GM18526 (cell line): ENCODE measurements around the gene APBA2.

Experiments
- POLR2A ChIP-seq: IDR thresholded peaks from 3 replicates; pipeline ENCODE4 v1.6.1; 2011; ENCODE audit not compliant: insufficient read length; ENCODE audit errors: extremely low read depth

The APBA2 gene

GRCh38 chr15:28911310-28911931, 25.6 kb downstream of the APBA2 start:
- no peak for TF ChIP-seq POLR2A

GRCh38 chr15:28912422-28912821, 26.6 kb downstream of the APBA2 start:
- no peak for TF ChIP-seq POLR2A

DNA sequence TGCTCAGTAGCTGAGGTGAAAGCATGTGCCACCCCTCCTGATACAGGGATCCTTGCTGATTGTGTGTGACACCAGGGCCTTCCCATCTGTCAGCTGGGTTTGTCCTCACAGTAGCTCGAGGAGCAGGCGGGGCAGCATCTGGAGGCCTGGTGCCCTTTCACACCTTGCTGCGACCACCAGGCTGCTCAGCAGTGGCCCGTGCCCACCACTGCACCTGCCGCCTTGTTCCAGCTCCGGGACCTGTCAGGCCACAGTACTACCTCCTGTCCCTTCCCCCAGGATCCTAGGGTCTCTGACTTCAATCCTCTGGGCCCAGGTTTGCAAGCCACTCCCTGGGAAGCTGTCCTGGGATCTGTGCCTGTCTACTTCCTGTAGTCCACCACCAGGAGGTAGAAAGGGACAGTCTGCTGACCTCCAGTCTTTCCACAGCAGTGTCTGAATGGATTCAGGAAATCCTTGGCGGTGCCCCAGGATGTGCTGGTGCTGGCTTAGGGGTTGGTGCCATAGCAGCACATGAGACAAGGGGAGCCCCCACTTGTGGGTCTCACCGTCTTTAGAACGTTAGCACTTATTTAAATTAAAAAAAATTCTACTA, 27.5 kb downstream of the APBA2 start:
- TF ChIP-seq POLR2A = no peak

DNA sequence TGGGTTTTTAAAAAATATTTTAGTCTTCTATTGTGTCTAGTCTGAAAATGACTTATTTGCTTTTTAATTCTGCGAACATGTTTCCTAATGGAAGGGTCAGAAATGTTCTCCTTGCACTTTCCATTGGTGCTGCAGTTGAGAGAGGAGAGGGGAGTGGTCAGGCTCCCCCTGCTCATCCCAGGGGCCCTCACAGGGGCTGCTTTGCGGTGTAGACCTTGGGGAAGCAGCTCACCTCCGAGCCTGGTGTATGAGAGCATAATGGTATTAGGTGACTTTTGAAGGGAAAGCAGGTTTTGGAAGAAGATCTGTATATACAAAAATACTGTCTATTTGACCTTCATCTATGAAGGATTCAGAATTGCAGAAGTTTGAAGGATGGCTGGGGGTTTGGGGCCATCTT, 28.3 kb downstream of the APBA2 start:
- TF ChIP-seq POLR2A = no peak

DNA sequence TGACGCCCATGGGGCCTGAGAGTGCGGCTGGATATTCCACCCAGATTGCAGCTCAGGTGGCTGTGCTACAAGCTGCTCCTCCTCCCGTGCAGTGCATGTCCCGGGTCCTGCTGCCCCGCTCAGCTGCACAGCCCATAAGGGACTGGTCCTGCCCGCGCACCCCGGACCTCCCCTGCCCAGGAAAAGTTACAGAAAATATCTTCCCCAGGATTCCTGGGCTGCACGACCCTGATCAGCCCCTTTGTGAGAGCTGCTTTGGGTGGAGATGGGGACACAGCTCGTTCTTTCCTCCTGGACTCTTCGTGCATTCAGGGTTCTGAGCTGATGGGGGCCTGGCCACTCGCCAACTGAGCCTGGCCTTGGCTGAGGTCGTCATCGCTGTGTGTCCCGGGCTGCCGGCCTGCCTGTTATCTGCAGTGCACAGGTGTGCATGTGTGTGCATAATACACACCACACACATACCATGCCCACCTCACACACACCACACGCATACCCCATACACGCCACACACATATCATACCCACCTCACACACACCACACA, 28.8 kb downstream of the APBA2 start:
- TF ChIP-seq POLR2A = no peak

- no peak for TF ChIP-seq POLR2A
Observed at GRCh38 chr15:28915041-28915810, 29.5 kb downstream of the APBA2 start.

DNA sequence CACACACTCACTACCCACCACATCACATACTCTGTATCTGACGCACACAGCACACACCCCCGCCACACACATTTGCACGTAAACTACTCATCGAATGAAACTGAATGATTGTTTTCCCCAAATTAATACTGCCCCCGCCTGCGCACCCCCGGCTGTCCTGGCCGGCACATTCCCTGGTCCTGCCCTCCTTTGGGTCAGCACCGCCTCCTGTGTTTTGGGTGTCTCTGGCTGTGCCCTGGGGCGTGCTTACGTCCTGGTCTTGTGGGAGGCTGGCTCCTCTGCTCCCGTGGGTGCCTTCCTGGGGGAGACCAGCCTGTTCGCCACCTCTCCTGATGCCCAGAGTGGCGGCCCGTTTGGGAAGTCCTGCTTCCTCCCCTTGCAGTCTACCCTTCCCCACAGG, 30.2 kb downstream of the APBA2 start:
- TF ChIP-seq POLR2A = no peak

GRCh38 chr15:28917791-28918140, 32.0 kb downstream of the APBA2 start:
- no peak for TF ChIP-seq POLR2A

DNA sequence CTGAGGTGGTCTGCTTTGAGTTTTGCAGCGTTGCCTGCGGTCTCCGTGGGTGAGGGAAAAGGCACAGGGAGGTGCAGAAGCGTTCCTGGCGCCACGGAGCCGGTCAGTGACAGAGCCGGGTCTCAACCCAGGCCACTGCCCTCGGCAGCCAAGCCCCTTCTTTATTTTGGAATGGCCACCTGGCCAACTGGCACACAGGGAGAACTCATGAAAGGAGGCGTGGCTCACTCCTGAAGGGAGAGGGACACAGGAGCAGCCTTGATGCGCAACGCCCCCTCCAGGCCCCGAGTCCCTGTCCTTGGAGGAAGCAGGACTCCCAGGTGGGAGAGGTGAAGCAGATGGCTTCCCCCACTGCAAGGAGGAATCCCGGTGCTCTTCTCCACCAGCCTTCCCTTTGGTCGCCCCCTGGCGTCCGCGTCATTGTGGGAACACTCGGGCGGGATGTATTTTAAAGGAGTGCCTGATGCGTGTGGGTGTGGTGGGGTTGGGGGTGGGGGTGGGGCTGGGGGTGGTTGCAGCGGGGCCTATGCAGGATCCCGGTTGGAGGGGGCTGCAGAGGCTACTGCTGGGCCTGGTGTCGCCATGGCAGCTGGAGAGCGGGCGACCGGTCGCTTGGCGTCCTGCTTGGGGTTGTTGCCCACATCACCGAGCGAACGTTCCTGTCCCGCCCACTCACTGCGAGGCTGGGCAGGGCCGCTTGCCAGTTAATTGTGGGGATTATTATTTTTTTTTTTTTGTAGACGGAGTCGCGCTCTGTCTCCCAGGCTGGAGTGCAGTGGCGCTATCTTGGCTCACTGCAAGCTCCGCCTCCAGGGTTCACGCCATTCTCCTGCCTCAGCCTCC, 32.6 kb downstream of the APBA2 start:
- TF ChIP-seq POLR2A = no peak

GRCh38 chr15:28919201-28919635, 33.4 kb downstream of the APBA2 start:
- no peak for TF ChIP-seq POLR2A

- TF ChIP-seq POLR2A = no peak
Observed at GRCh38 chr15:28919679-28920655, 34.2 kb downstream of the APBA2 start.

GRCh38 chr15:28920781-28921331, 35.1 kb downstream of the APBA2 start:
- TF ChIP-seq POLR2A = no peak

DNA sequence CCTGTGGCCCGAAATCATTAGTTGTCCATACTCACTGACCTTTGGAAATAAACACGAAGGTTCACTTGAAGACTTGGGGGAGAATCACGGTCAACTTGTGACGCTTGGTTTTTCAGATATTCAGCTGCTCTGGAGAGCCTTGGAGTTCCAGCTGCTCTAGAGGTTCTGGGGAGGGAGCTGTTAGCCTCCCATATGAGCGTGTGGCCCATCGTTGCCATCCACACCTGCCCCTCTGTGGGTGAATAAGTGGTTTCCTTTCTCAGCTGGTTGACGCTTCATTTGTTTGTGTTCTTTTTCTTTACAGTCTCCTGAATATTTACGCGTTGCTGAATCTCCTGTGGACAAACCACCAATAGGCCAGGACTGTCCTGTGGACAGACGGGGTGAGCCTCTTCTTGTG, 35.6 kb downstream of the APBA2 start:
- no peak for TF ChIP-seq POLR2A

- no peak for TF ChIP-seq POLR2A
Observed at GRCh38 chr15:28921919-28922706, 36.3 kb downstream of the APBA2 start.

- TF ChIP-seq POLR2A = no peak
Observed at GRCh38 chr15:28922707-28923012, 36.9 kb downstream of the APBA2 start.
